ENCODE data around the gene NCMAP.

GRCh38 chr1:24632832-24633175 lies 76.9 kb downstream of the NCMAP start:
- TF ChIP-seq EZH2 (IDR thresholded peaks at IDR 0.05; ENCODE audit: borderline replicate concordance, insufficient read depth, low read length, poor library complexity, severe bottlenecking) = no peak
- TF ChIP-seq POLR2AphosphoS5 (IDR thresholded peaks at IDR 0.05) = no peak
